HEK293 (cell line): ENCODE results near the gene SMARCA2.
A peak's percentile ranks its signal among the peaks of the same experiment; 100 is the strongest.

ENCODE experiments used
- TCF7L2 ChIP-seq: IDR thresholded peaks from 2 replicates; pipeline ENCODE4 v1.6.1; 2011; ENCODE audit warnings: low read depth, mild to moderate bottlenecking, inconsistent platforms, low read length, moderate library complexity, borderline replicate concordance
- TRIM28 ChIP-seq: IDR thresholded peaks from 2 replicates; pipeline ENCODE4 v1.6.1; 2011; ENCODE audit warnings: low read length, control low read depth, borderline replicate concordance
- YY1 ChIP-seq: fragments of 450-650 bp; formaldehyde crosslinking; IDR thresholded peaks from 2 replicates; pipeline ENCODE4 v1.5.1; 2018; ENCODE audit warnings: missing biosample characterization, missing genetic modification characterization
- ZBTB8A ChIP-seq: fragments of 450-650 bp; formaldehyde crosslinking; IDR thresholded peaks from 2 replicates; pipeline ENCODE4 v1.5.1; 2016; ENCODE audit warnings: missing biosample characterization, missing genetic modification characterization
- ZNF274 ChIP-seq, 2 experiments: fragments of 200-500 bp in 1 of 2; fragments of 450-650 bp in 1 of 2; sonication (Bioruptor generic) in 1 of 2; formaldehyde crosslinking in 1 of 2; IDR thresholded peaks; 2 replicates each; pipeline versions ENCODE4 v1.5.1 to v1.6.1; 2014 to 2016; ENCODE audit warnings: borderline replicate concordance in 1 of 2, inconsistent platforms in 1 of 2, low read length in 1 of 2, missing biosample characterization in 1 of 2, missing genetic modification characterization in 1 of 2
- ZNF664 ChIP-seq: fragments of 450-650 bp; formaldehyde crosslinking; IDR thresholded peaks from 2 replicates; pipeline ENCODE4 v1.5.1; 2016; ENCODE audit warnings: missing biosample characterization, missing genetic modification characterization
- ZNF785 ChIP-seq: fragments of 450-650 bp; formaldehyde crosslinking; IDR thresholded peaks from 2 replicates; pipeline ENCODE4 v1.5.1; 2016; ENCODE audit warnings: missing biosample characterization, missing genetic modification characterization
- TF ChIP-seq, protein P1 (sequence below): fragments of 450-650 bp; formaldehyde crosslinking; IDR thresholded peaks from 2 replicates; pipeline ENCODE4 v1.5.1; 2016; ENCODE audit warnings: missing biosample characterization, missing genetic modification characterization
- TF ChIP-seq, protein P2 (sequence below): fragments of 450-650 bp; formaldehyde crosslinking; IDR thresholded peaks from 2 replicates; pipeline ENCODE4 v1.5.1; 2016; ENCODE audit warnings: missing biosample characterization, missing genetic modification characterization
- TF ChIP-seq, protein P3 (sequence below): fragments of 450-650 bp; formaldehyde crosslinking; IDR thresholded peaks from 2 replicates; pipeline ENCODE4 v1.5.1; 2016; ENCODE audit warnings: missing biosample characterization, missing genetic modification characterization, borderline replicate concordance

DNA sequence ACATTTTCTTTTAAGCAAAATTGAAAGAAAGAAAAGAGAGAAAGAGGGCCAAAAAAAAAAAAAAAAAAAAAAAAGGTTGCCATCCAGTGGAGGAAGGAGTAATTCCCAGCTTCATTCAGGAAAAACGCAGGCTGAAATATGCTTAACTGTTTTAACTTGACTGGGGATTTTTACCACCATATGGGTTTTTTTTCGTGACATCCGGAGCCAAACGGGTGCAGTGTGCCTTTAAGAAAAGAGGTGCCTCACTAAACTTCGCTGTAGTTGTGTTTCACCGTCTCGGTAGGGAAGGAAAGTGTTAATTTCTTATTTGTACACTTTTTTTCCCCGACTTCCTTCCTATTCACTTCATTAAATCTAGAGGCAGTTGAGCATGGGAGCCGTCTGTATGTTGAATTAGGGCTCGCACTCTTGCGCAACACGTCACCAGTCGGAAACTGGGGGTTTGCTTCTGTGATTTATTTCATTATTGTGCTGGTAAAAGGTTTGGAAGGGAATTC lies 143.0 kb downstream of the SMARCA2 start:
- TF ChIP-seq ZNF785 (tag by site-specific recombination) (no peak), ZNF274 (IDR thresholded peaks at IDR 0.05; ENCODE audit: low read length) (no peak), ZNF274 (tag by site-specific recombination; IDR thresholded peaks at IDR 0.05; ENCODE audit: borderline replicate concordance) (no peak), YY1 (no peak), TRIM28 (no peak), ZBTB8A (no peak), ZNF664 (tag by site-specific recombination) (no peak), TCF7L2 (no peak)
- TF ChIP-seq, protein P1, sequence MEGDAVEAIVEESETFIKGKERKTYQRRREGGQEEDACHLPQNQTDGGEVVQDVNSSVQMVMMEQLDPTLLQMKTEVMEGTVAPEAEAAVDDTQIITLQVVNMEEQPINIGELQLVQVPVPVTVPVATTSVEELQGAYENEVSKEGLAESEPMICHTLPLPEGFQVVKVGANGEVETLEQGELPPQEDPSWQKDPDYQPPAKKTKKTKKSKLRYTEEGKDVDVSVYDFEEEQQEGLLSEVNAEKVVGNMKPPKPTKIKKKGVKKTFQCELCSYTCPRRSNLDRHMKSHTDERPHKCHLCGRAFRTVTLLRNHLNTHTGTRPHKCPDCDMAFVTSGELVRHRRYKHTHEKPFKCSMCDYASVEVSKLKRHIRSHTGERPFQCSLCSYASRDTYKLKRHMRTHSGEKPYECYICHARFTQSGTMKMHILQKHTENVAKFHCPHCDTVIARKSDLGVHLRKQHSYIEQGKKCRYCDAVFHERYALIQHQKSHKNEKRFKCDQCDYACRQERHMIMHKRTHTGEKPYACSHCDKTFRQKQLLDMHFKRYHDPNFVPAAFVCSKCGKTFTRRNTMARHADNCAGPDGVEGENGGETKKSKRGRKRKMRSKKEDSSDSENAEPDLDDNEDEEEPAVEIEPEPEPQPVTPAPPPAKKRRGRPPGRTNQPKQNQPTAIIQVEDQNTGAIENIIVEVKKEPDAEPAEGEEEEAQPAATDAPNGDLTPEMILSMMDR (tag by site-specific recombination) = no peak
- TF ChIP-seq, protein P2, sequence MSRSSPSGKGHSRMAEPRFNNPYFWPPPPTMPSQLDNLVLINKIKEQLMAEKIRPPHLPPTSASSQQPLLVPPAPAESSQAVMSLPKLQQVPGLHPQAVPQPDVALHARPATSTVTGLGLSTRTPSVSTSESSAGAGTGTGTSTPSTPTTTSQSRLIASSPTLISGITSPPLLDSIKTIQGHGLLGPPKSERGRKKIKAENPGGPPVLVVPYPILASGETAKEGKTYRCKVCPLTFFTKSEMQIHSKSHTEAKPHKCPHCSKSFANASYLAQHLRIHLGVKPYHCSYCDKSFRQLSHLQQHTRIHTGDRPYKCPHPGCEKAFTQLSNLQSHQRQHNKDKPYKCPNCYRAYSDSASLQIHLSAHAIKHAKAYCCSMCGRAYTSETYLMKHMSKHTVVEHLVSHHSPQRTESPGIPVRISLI = 0 out of 2 replicates have a peak, but pooled peaks have one; percentile 35
- TF ChIP-seq, protein P3, sequence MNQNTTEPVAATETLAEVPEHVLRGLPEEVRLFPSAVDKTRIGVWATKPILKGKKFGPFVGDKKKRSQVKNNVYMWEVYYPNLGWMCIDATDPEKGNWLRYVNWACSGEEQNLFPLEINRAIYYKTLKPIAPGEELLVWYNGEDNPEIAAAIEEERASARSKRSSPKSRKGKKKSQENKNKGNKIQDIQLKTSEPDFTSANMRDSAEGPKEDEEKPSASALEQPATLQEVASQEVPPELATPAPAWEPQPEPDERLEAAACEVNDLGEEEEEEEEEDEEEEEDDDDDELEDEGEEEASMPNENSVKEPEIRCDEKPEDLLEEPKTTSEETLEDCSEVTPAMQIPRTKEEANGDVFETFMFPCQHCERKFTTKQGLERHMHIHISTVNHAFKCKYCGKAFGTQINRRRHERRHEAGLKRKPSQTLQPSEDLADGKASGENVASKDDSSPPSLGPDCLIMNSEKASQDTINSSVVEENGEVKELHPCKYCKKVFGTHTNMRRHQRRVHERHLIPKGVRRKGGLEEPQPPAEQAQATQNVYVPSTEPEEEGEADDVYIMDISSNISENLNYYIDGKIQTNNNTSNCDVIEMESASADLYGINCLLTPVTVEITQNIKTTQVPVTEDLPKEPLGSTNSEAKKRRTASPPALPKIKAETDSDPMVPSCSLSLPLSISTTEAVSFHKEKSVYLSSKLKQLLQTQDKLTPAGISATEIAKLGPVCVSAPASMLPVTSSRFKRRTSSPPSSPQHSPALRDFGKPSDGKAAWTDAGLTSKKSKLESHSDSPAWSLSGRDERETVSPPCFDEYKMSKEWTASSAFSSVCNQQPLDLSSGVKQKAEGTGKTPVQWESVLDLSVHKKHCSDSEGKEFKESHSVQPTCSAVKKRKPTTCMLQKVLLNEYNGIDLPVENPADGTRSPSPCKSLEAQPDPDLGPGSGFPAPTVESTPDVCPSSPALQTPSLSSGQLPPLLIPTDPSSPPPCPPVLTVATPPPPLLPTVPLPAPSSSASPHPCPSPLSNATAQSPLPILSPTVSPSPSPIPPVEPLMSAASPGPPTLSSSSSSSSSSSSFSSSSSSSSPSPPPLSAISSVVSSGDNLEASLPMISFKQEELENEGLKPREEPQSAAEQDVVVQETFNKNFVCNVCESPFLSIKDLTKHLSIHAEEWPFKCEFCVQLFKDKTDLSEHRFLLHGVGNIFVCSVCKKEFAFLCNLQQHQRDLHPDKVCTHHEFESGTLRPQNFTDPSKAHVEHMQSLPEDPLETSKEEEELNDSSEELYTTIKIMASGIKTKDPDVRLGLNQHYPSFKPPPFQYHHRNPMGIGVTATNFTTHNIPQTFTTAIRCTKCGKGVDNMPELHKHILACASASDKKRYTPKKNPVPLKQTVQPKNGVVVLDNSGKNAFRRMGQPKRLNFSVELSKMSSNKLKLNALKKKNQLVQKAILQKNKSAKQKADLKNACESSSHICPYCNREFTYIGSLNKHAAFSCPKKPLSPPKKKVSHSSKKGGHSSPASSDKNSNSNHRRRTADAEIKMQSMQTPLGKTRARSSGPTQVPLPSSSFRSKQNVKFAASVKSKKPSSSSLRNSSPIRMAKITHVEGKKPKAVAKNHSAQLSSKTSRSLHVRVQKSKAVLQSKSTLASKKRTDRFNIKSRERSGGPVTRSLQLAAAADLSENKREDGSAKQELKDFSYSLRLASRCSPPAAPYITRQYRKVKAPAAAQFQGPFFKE (tag by site-specific recombination) = no peak
